Natural killer cell (primary cell): Measurements from ENCODE around the gene DIP2C. TPM values are rescaled to one million over a fixed set of nuclear protein-coding genes. Genes with fewer than 3 reads are reported as not detected.

Experiments used
- ATAC-seq, 3 donors: fragments of 150-1000 bp in 2 of 3; fragments of 200-7000 bp in 1 of 3; cut with Tn5 transposase; 1 replicate in 1 of 3; 2 replicates in 2 of 3; pipeline ENCODE4 v1.10.0; 2021; ENCODE audit warnings: mild to moderate bottlenecking in 2 of 3, moderate library complexity in 2 of 3
- DNase-seq, 2 donors: peaks; one replicate each; pipeline versions ENCODE4 v3.0.0 to v3.0.0-alpha.2; 2013 to 2021; ENCODE audit warnings: mixed read lengths in 1 of 2
- H3K27ac ChIP-seq: one replicate; pipeline ENCODE4 v1.5.1; 2013; ENCODE audit warnings: mild to moderate bottlenecking, low read length
- H3K27me3 ChIP-seq: one replicate; pipeline ENCODE4 v1.6.1; 2013; ENCODE audit warnings: low read length; ENCODE audit not compliant: control insufficient read depth, insufficient read depth
- H3K36me3 ChIP-seq: one replicate; pipeline ENCODE4 v1.6.1; 2013; ENCODE audit warnings: low read length; ENCODE audit not compliant: control insufficient read depth, insufficient read depth
- H3K4me1 ChIP-seq: one replicate; pipeline ENCODE4 v1.6.1; 2013; ENCODE audit warnings: low read length; ENCODE audit not compliant: control insufficient read depth, insufficient read depth
- H3K4me3 ChIP-seq: one replicate; pipeline ENCODE4 v1.5.1; 2013; ENCODE audit warnings: low read length
- H3K9me3 ChIP-seq: one replicate; pipeline ENCODE4 v1.6.1; 2013; ENCODE audit warnings: low read length; ENCODE audit not compliant: control insufficient read depth, insufficient read depth
- H3K27ac Mint-ChIP-seq, 2 donors: one replicate each; pipeline ENCODE4 v1.8.0; 2022; ENCODE audit warnings: mild to moderate bottlenecking in 2 of 2, mixed read lengths in 2 of 2, moderate library complexity in 1 of 2
- H3K27me3 Mint-ChIP-seq, 2 donors: one replicate each; pipeline ENCODE4 v1.8.0; 2022; ENCODE audit warnings: low read depth in 2 of 2, mixed read lengths in 2 of 2
- H3K36me3 Mint-ChIP-seq: one replicate; pipeline ENCODE4 v1.8.0; 2022; ENCODE audit warnings: mixed read lengths
- H3K4me1 Mint-ChIP-seq, 2 donors: one replicate each; pipeline ENCODE4 v1.8.0; 2022; ENCODE audit warnings: mixed read lengths in 2 of 2
- H3K4me3 Mint-ChIP-seq: one replicate; pipeline ENCODE4 v1.8.0; 2022; ENCODE audit warnings: mild to moderate bottlenecking, moderate library complexity, mixed read lengths
- H3K9me3 Mint-ChIP-seq, 2 donors: one replicate each; pipeline ENCODE4 v1.8.0; 2022; ENCODE audit warnings: mixed read lengths in 2 of 2
- WGBS: methylation state at CpG from one replicate; pipeline ENCODE4 v1.1.7; 2013; ENCODE audit warnings: missing lambda C conversion rate; ENCODE audit not compliant: insufficient coverage; 5-methylcytosine and 5-hydroxymethylcytosine counted together
- intact Hi-C: fragments of 100-400 bp; cut with micrococcal nuclease; formaldehyde crosslinking; loops from one replicate; pipeline ENCODE4 v1.14.2; 2022
- total RNA-seq, 4 donors: library from RNA; stranded (reverse); fragments of 120-200 nt in 1 of 4; gene quantifications; one replicate each; pipeline versions ENCODE4 v1.2.3 to v1.2.4, GENCODE V29; 2013 to 2022
- TF ChIP-seq, protein P1 (sequence below): fragments of 200-600 bp; IDR thresholded peaks from one replicate; pipeline ENCODE4 v1.8.0; 2022; ENCODE audit warnings: antibody characterized with exemption

The DIP2C gene
- total RNA-seq, 3 donors from 2014 or later (not counting 1 experiment from before 2014, with no cell fraction given) = 1.5 to 5.8 (median 3.8) TPM

GRCh38 chr10:228366-228765, 461.1 kb downstream of the DIP2C start:
- Mint-ChIP-seq H3K4me1 (peaks cover 17 to 25% of the 10 kb centered on the region in 2 donors), H3K36me3 (no peaks in the 10 kb centered on the region), H3K9me3 (no peaks in the 10 kb centered on the region), H3K27ac (peak overlapping the region; percentile 1 to 6), H3K4me3 (no peak overlapping the region), H3K27me3 (no peaks in the 10 kb centered on the region)
- Histone ChIP-seq H3K27ac (no peak overlapping the region), H3K4me1 (no peaks in the 10 kb centered on the region), H3K4me3 (no peak overlapping the region), H3K9me3 (no peaks in the 10 kb centered on the region), H3K27me3 (no peaks in the 10 kb centered on the region), H3K36me3 (no peaks in the 10 kb centered on the region)
- ATAC-seq (no peak), DNase-seq (no peak)
- intact Hi-C loops = no loop called here
- TF ChIP-seq, protein P1, sequence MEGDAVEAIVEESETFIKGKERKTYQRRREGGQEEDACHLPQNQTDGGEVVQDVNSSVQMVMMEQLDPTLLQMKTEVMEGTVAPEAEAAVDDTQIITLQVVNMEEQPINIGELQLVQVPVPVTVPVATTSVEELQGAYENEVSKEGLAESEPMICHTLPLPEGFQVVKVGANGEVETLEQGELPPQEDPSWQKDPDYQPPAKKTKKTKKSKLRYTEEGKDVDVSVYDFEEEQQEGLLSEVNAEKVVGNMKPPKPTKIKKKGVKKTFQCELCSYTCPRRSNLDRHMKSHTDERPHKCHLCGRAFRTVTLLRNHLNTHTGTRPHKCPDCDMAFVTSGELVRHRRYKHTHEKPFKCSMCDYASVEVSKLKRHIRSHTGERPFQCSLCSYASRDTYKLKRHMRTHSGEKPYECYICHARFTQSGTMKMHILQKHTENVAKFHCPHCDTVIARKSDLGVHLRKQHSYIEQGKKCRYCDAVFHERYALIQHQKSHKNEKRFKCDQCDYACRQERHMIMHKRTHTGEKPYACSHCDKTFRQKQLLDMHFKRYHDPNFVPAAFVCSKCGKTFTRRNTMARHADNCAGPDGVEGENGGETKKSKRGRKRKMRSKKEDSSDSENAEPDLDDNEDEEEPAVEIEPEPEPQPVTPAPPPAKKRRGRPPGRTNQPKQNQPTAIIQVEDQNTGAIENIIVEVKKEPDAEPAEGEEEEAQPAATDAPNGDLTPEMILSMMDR = no peak
- WGBS = 86% methylated on average over 5 of the region's 6 CpGs

- TF ChIP-seq, protein P1 = no peak
- H3K4me3 ChIP-seq = no peak overlapping the region
- DNase-seq (no peak), ATAC-seq (no peak)
- WGBS = 100% methylated on average over 2 of the region's 2 CpGs
- H3K9me3 ChIP-seq = no peaks in the 10 kb centered on the region
- intact Hi-C loops = no loop called here
- Mint-ChIP-seq H3K4me3 (no peak overlapping the region), H3K4me1 (peaks cover 10 to 28% of the 10 kb centered on the region in 2 donors), H3K9me3 (no peaks in the 10 kb centered on the region), H3K36me3 (no peaks in the 10 kb centered on the region), H3K27me3 (no peaks in the 10 kb centered on the region), H3K27ac (peak overlapping the region in 1 of 2 donors; percentile 27)
- no peak overlapping the region for H3K27ac ChIP-seq
- H3K36me3 ChIP-seq = no peaks in the 10 kb centered on the region
- H3K27me3 ChIP-seq = no peaks in the 10 kb centered on the region
- H3K4me1 ChIP-seq = no peaks in the 10 kb centered on the region
These were observed 462.5 kb downstream of the DIP2C start for GRCh38 chr10:227014-227413.

GRCh38 chr10:226018-226417, 463.4 kb downstream of the DIP2C start:
- H3K4me1 Mint-ChIP-seq = peaks cover 10 to 32% of the 10 kb centered on the region in 2 donors
- H3K36me3 ChIP-seq = no peaks in the 10 kb centered on the region
- H3K4me1 ChIP-seq = no peaks in the 10 kb centered on the region
- no peaks in the 10 kb centered on the region for H3K9me3 ChIP-seq
- TF ChIP-seq, protein P1 = no peak
- no peaks in the 10 kb centered on the region for H3K9me3 Mint-ChIP-seq
- no peaks in the 10 kb centered on the region for H3K36me3 Mint-ChIP-seq
- ATAC-seq = no peak
- no peak overlapping the region for H3K4me3 Mint-ChIP-seq
- no peak overlapping the region for H3K4me3 ChIP-seq
- 100% methylated on average over 2 of the region's 2 CpGs for WGBS
- DNase-seq = no peak
- H3K27ac ChIP-seq = no peak overlapping the region
- no peak overlapping the region for H3K27ac Mint-ChIP-seq
- intact Hi-C loops = no loop called here
- H3K27me3 Mint-ChIP-seq = no peaks in the 10 kb centered on the region
- no peaks in the 10 kb centered on the region for H3K27me3 ChIP-seq

GRCh38 chr10:224571-224970, 464.9 kb downstream of the DIP2C start:
- Histone ChIP-seq H3K4me3 (no peak overlapping the region), H3K27ac (no peak overlapping the region), H3K4me1 (no peaks in the 10 kb centered on the region), H3K36me3 (no peaks in the 10 kb centered on the region), H3K9me3 (no peaks in the 10 kb centered on the region), H3K27me3 (no peaks in the 10 kb centered on the region)
- H3K9me3 Mint-ChIP-seq = no peaks in the 10 kb centered on the region
- 35% methylated on average over 2 of the region's 3 CpGs for WGBS
- H3K27ac Mint-ChIP-seq = no peak overlapping the region
- no peak overlapping the region for H3K4me3 Mint-ChIP-seq
- H3K27me3 Mint-ChIP-seq = no peaks in the 10 kb centered on the region
- H3K4me1 Mint-ChIP-seq = peaks cover 14 to 44% of the 10 kb centered on the region in 2 donors
- DNase-seq (no peak), ATAC-seq (no peak)
- H3K36me3 Mint-ChIP-seq = no peaks in the 10 kb centered on the region
- intact Hi-C loops = no loop called here
- TF ChIP-seq, protein P1 = no peak
